PC-3 (cell line): ENCODE data around the gene BPGM. TPM values are rescaled to one million over a fixed set of nuclear protein-coding genes. Genes with fewer than 3 reads are reported as not detected.
A peak's percentile ranks its signal among the peaks of the same experiment; 100 is the strongest.

Experiments
- ATAC-seq: fragments of 200-7000 bp; cut with Tn5 transposase; 2 replicates; pipeline ENCODE4 v1.9.1; 2020; ENCODE audit warnings: mild to moderate bottlenecking, moderate library complexity
- BruUV-seq: library from RNA; stranded (reverse); fragments of 400-500 nt; replicated peaks from 2 replicates; lab custom pipeline; 2021; lab: Mats Ljungman, UMichigan
- CTCF ChIA-PET: fragments of 300-600 bp; sonication (Branson Sonifier 250); formaldehyde crosslinking; loops from one replicate; lab custom pipeline; 2022; ENCODE audit warnings: antibody characterized with exemption; lab: Charles Lee
- POLR2A ChIA-PET: fragments of 300-600 bp; sonication (Branson Sonifier 250); formaldehyde crosslinking; loops from one replicate; lab custom pipeline; 2022; ENCODE audit warnings: antibody characterized with exemption; ENCODE audit not compliant: unreplicated experiment; lab: Charles Lee
- DNase-seq: peaks from one replicate; pipeline ENCODE4 v3.0.0-alpha.2; 2015
- H2AFZ ChIP-seq: fragments of 300-600 bp; sonication (generic); 2 replicates; pipeline ENCODE4 v1.6.0; 2016; ENCODE audit warnings: antibody characterized with exemption, low read length
- H3F3A ChIP-seq: fragments of 300-600 bp; sonication (generic); one replicate; pipeline ENCODE4 v1.6.0; 2017; ENCODE audit warnings: antibody characterized with exemption, low read length, control low read depth, mild to moderate bottlenecking; ENCODE audit not compliant: unreplicated experiment
- H3K27ac ChIP-seq: fragments of 300-600 bp; sonication (generic); 2 replicates; pipeline ENCODE4 v1.5.1; 2016; ENCODE audit warnings: mild to moderate bottlenecking, low read length
- H3K27me3 ChIP-seq: fragments of 300-600 bp; sonication (generic); 2 replicates; pipeline ENCODE4 v1.6.1; 2016; ENCODE audit warnings: low read length, mixed read lengths
- H3K36me3 ChIP-seq: fragments of 300-600 bp; sonication (generic); 2 replicates; pipeline ENCODE4 v1.6.1; 2016; ENCODE audit warnings: low read depth, mixed run types, low read length, mixed read lengths
- H3K4me1 ChIP-seq: fragments of 300-600 bp; sonication (generic); 2 replicates; pipeline ENCODE4 v1.5.1; 2016; ENCODE audit warnings: low read length; ENCODE audit not compliant: insufficient read depth
- H3K4me2 ChIP-seq: fragments of 300-600 bp; sonication (generic); 2 replicates; pipeline ENCODE4 v1.6.0; 2016; ENCODE audit warnings: low read length
- H3K4me3 ChIP-seq: fragments of 300-600 bp; sonication (generic); 2 replicates; pipeline ENCODE4 v1.5.1; 2016; ENCODE audit warnings: mild to moderate bottlenecking, low read length, mixed read lengths
- H3K79me2 ChIP-seq: fragments of 300-600 bp; sonication (generic); 2 replicates; pipeline ENCODE4 v1.6.1; 2017; ENCODE audit warnings: low read length, mixed read lengths
- H3K9ac ChIP-seq: fragments of 300-600 bp; sonication (generic); 2 replicates; pipeline ENCODE4 v1.6.0; 2016; ENCODE audit warnings: mild to moderate bottlenecking, low read length
- H3K9me2 ChIP-seq: fragments of 300-600 bp; sonication (generic); replicated peaks from 2 replicates; pipeline ENCODE4 v1.6.1; 2016; ENCODE audit warnings: mixed run types, low read length, mixed read lengths
- H3K9me3 ChIP-seq: fragments of 300-600 bp; sonication (generic); 2 replicates; pipeline ENCODE4 v1.6.1; 2016; ENCODE audit warnings: low read length, mixed read lengths
- H4K20me1 ChIP-seq: fragments of 300-600 bp; sonication (generic); 2 replicates; pipeline ENCODE4 v1.6.1; 2016; ENCODE audit warnings: low read length, mixed read lengths
- EZH2 ChIP-seq: fragments of 300-600 bp; sonication (generic); IDR thresholded peaks from one replicate; pipeline ENCODE4 v1.6.1; 2017; ENCODE audit warnings: antibody characterized with exemption, mild to moderate bottlenecking, low read length; ENCODE audit not compliant: unreplicated experiment
- EZH2phosphoT487 ChIP-seq: fragments of 300-600 bp; sonication (generic); IDR thresholded peaks from 2 replicates; pipeline ENCODE4 v1.6.1; 2018; ENCODE audit warnings: mild to moderate bottlenecking, antibody characterized with exemption, low read length, borderline replicate concordance
- intact Hi-C: fragments of 100-400 bp; cut with micrococcal nuclease; formaldehyde crosslinking; loops from 2 replicates; pipeline ENCODE4 v1.9.0; 2023
- total RNA-seq: library from RNA; depleted of rRNA; stranded (reverse); fragments of >200 nt; gene quantifications from 2 replicates; pipeline ENCODE4 v1.2.3, GENCODE V29; 2014
- TF ChIP-seq, protein P1 (sequence below): fragments of 300-600 bp; sonication (generic); conservative IDR thresholded peaks from 2 replicates; pipeline ENCODE4 v1.5.1; 2017; ENCODE audit warnings: antibody characterized with exemption, low read depth, mild to moderate bottlenecking, low read length

Gene BPGM
- total RNA-seq, 1 experiment from 2014 or later: 14.6 TPM

DNA sequence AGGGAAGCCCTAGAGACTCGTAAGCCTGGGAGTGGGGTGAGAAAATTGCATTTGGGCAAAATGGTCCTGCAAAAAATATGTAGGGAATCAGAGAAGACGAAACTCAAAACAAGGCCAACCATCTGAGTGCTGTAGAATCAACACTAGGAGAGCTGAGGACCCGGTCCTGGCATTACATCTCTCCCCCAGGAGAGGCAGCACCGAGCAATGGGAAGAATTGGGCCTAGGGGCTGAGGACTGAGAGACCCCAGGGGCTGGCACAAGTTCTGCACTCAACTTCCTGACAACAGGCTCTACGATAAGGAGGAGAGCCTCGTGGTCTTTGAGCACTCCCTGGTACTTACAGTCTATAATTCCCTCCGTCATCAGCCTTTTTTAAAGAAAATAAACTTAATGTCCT, 47.6 kb downstream of the BPGM start:
- H3K79me2 ChIP-seq: no peaks in the 10 kb centered on the region
- ChIA-PET CTCF (no interaction called here), POLR2A (no interaction called here)
- H3F3A ChIP-seq: no peaks in the 10 kb centered on the region
- intact Hi-C loops: no loop called here
- H3K36me3 ChIP-seq: no peaks in the 10 kb centered on the region
- no peak overlapping the region for H3K27ac ChIP-seq
- H4K20me1 ChIP-seq: no peaks in the 10 kb centered on the region
- no peak overlapping the region for H3K4me2 ChIP-seq
- BruUV-seq: no TSS peak
- H3K9ac ChIP-seq: no peak overlapping the region
- H3K4me3 ChIP-seq: no peak overlapping the region
- ATAC-seq (no peak), DNase-seq (no peak)
- no peaks in the 10 kb centered on the region for H3K27me3 ChIP-seq
- H3K9me3 ChIP-seq: no peaks in the 10 kb centered on the region
- no peak overlapping the region for H2AFZ ChIP-seq
- H3K9me2 ChIP-seq: no peaks in the 10 kb centered on the region
- TF ChIP-seq EZH2phosphoT487 (no peak), EZH2 (no peak)
- TF ChIP-seq, protein P1, sequence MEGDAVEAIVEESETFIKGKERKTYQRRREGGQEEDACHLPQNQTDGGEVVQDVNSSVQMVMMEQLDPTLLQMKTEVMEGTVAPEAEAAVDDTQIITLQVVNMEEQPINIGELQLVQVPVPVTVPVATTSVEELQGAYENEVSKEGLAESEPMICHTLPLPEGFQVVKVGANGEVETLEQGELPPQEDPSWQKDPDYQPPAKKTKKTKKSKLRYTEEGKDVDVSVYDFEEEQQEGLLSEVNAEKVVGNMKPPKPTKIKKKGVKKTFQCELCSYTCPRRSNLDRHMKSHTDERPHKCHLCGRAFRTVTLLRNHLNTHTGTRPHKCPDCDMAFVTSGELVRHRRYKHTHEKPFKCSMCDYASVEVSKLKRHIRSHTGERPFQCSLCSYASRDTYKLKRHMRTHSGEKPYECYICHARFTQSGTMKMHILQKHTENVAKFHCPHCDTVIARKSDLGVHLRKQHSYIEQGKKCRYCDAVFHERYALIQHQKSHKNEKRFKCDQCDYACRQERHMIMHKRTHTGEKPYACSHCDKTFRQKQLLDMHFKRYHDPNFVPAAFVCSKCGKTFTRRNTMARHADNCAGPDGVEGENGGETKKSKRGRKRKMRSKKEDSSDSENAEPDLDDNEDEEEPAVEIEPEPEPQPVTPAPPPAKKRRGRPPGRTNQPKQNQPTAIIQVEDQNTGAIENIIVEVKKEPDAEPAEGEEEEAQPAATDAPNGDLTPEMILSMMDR: peak; percentile 52
- H3K4me1 ChIP-seq: 0 out of 2 replicates have a peak, but pooled peaks cover 11% of the 10 kb centered on the region

DNA sequence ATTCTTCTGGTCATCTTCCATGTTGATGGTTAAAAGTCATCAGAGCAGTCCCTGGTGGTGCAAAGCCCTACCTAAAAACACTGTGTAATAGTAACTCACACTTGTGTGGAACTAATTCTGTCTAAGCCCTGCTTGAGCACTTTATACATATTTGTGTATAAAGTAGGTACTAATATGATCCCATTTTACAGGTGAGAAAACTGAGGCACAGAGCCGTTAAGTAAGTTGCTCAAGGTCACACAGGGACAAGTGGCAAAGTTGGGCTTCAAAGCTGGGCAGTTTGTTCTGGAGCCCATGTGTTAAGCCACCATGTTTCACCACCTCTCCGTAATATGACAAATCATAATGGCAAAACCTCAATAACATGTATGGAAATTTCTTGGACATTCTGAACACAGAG, 48.1 kb downstream of the BPGM start:
- Histone ChIP-seq H3F3A (no peaks in the 10 kb centered on the region), H2AFZ (no peak overlapping the region), H3K4me2 (no peak overlapping the region), H3K4me1 (0 out of 2 replicates have a peak, but pooled peaks cover 11% of the 10 kb centered on the region), H3K9me3 (no peaks in the 10 kb centered on the region), H4K20me1 (no peaks in the 10 kb centered on the region), H3K27ac (no peak overlapping the region), H3K79me2 (no peaks in the 10 kb centered on the region), H3K27me3 (no peaks in the 10 kb centered on the region), H3K9ac (no peak overlapping the region), H3K9me2 (no peaks in the 10 kb centered on the region), H3K36me3 (no peaks in the 10 kb centered on the region), H3K4me3 (no peak overlapping the region)
- ATAC-seq (no peak), DNase-seq (no peak)
- intact Hi-C loops: no loop called here
- CTCF ChIA-PET: no interaction called here
- TF ChIP-seq EZH2 (no peak), EZH2phosphoT487 (no peak)
- TF ChIP-seq, protein P1: no peak
- no TSS peak for BruUV-seq
- POLR2A ChIA-PET: no interaction called here

GRCh38 chr7:134695321-134695860, 48.7 kb downstream of the BPGM start:
- POLR2A ChIA-PET: no interaction called here
- Histone ChIP-seq H3K9ac (no peak overlapping the region), H3K4me2 (no peak overlapping the region)

More at GRCh38 chr7:134695321-134695860, 48.7 kb downstream of the BPGM start:
- Histone ChIP-seq H3K27me3 (no peaks in the 10 kb centered on the region), H3K9me3 (no peaks in the 10 kb centered on the region), H3K4me1 (0 out of 2 replicates have a peak, but pooled peaks cover 11% of the 10 kb centered on the region), H2AFZ (no peak overlapping the region), H3K9me2 (no peaks in the 10 kb centered on the region), H3F3A (no peaks in the 10 kb centered on the region), H3K79me2 (no peaks in the 10 kb centered on the region), H3K36me3 (no peaks in the 10 kb centered on the region), H3K4me3 (no peak overlapping the region), H3K27ac (no peak overlapping the region), H4K20me1 (no peaks in the 10 kb centered on the region)
- CTCF ChIA-PET: no interaction called here
- ATAC-seq: no peak
- TF ChIP-seq, protein P1: no peak
- TF ChIP-seq EZH2 (no peak), EZH2phosphoT487 (no peak)
- intact Hi-C loops: no loop called here
- DNase-seq: no peak
- BruUV-seq: no TSS peak
